Erythroblast (primary cell): ENCODE data around the gene ADARB1.

ENCODE experiments used
- GATA1 ChIP-seq: IDR thresholded peaks from 2 replicates; pipeline ENCODE4 v1.6.1; 2011; ENCODE audit warnings: low read depth, mild to moderate bottlenecking, control low read depth, low read length, moderate library complexity
- POLR2A ChIP-seq: IDR thresholded peaks from 2 replicates; pipeline ENCODE4 v1.6.1; 2011; ENCODE audit warnings: mild to moderate bottlenecking, low read length

DNA sequence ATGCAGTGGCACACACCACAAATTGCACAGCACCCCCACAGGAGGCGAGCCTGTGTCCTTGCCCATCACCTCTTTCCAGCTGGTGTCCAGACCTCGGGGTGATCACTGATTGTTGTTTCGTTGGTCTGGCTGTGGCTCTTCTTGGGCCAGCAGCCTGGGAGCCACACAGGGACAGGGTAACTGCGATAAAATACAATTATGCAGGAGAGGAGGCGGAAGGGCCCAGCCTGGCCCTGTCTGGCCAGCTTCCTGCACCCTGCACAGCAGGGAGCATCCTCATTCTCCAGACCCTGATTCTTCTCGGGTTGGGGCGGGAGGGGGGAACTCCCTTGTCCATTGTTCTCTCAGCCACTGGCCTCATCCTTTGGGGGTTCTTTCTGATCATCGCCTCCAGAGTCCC is 83.6 kb downstream of the ADARB1 start:
- TF ChIP-seq POLR2A (no peak), GATA1 (no peak)
